Esophagus muscularis mucosa (tissue), 3 donors: Measurements from ENCODE around the gene SASH1.

Source experiments
- EP300 ChIP-seq: sonication (generic); formaldehyde crosslinking; IDR thresholded peaks from one replicate; pipeline ENCODE4 v1.6.1; 2017; ENCODE audit warnings: antibody characterized with exemption
- TF ChIP-seq, protein P1 (sequence below), 3 experiments: fragments of 200-600 bp in 2 of 3; fragments of 450-650 bp in 1 of 3; sonication (generic) in 2 of 3; IDR thresholded peaks; one replicate each; pipeline ENCODE4 v1.5.1; 2017 to 2019; ENCODE audit warnings: antibody characterized with exemption in 3 of 3, mild to moderate bottlenecking in 2 of 3, moderate library complexity in 1 of 3

DNA sequence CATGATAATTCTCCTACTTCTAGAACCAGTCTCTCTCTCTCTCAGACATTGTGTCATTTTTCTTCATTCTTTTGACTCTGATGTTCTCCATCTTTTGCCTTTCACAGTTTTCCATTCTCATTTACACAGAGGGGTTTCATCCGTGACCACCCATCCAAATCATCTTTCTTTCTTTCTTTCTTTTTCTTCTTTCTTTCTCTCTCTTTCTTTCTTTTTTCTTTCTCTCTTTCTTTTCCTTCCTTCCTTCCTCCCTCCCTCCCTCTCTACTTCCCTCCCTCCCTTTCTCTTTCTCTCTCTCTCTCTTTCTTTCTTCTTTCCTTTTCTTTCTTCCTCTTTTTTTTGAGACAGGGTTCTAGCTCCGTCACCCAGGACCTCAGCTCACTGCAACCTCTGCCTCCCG, 19.9 kb upstream of the SASH1 start:
- TF ChIP-seq EP300, result no peak
- TF ChIP-seq, protein P1, sequence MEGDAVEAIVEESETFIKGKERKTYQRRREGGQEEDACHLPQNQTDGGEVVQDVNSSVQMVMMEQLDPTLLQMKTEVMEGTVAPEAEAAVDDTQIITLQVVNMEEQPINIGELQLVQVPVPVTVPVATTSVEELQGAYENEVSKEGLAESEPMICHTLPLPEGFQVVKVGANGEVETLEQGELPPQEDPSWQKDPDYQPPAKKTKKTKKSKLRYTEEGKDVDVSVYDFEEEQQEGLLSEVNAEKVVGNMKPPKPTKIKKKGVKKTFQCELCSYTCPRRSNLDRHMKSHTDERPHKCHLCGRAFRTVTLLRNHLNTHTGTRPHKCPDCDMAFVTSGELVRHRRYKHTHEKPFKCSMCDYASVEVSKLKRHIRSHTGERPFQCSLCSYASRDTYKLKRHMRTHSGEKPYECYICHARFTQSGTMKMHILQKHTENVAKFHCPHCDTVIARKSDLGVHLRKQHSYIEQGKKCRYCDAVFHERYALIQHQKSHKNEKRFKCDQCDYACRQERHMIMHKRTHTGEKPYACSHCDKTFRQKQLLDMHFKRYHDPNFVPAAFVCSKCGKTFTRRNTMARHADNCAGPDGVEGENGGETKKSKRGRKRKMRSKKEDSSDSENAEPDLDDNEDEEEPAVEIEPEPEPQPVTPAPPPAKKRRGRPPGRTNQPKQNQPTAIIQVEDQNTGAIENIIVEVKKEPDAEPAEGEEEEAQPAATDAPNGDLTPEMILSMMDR (IDR thresholded peaks at IDR 0.05), result no peak
